ENCODE measurements around the gene PGC. TPM values are rescaled to one million over a fixed set of nuclear protein-coding genes. Genes with fewer than 3 reads are reported as not detected.

Gene PGC
- total RNA-seq, 1 experiment from 2014 or later: not detected

- H3K27me3 ChIP-seq (ENCODE audit: control insufficient read depth, insufficient read depth, low read length): 0 out of 2 replicates have a peak, but pooled peaks cover 1% of the 10 kb centered on the region
- peak; percentile 93 for DNase-seq
- no peak overlapping the region for H3K4me3 ChIP-seq (ENCODE audit: insufficient read depth, low read depth, low read length)
- no peaks in the 10 kb centered on the region for H3K36me3 ChIP-seq (replicated peaks; ENCODE audit: control insufficient read depth, insufficient read depth, low read length)
Observed at GRCh38 chr6:41687501-41688175, 59.6 kb downstream of the PGC start.

Other genes starting within 250 kb of the PGC start
- 10.7 and 11.5 TPM in 2 replicates for gene FOXP4, start 201.0 kb downstream of the PGC start, total RNA-seq (2014; rRNA removed; shearing (Covaris generic))
- gene MDFI, start 108.9 kb downstream of the PGC start, total RNA-seq (2014; rRNA removed; shearing (Covaris generic)): 205 and 262 TPM in 2 replicates
- gene TFEB, start 11.8 kb downstream of the PGC start, total RNA-seq (2014; rRNA removed; shearing (Covaris generic)): 1.4 and 1.6 TPM in 2 replicates
- gene FRS3, start 32.5 kb upstream of the PGC start, total RNA-seq (2014; rRNA removed; shearing (Covaris generic)): 2.2 and 4.2 TPM in 2 replicates
- gene PRICKLE4, start 33.4 kb upstream of the PGC start, total RNA-seq (2014; rRNA removed; shearing (Covaris generic)): not detected in 2 replicates
- gene TOMM6, start 40.3 kb upstream of the PGC start, total RNA-seq (2014; rRNA removed; shearing (Covaris generic)): 81.3 and 84.2 TPM in 2 replicates
- gene USP49, start 148.0 kb upstream of the PGC start, total RNA-seq (2014; rRNA removed; shearing (Covaris generic)): 2.9 and 3.5 TPM in 2 replicates
- gene MED20, start 173.7 kb upstream of the PGC start, total RNA-seq (2014; rRNA removed; shearing (Covaris generic)): 42.2 and 52.5 TPM in 2 replicates
- gene BYSL, start 174.1 kb upstream of the PGC start, total RNA-seq (2014; rRNA removed; shearing (Covaris generic)): 34.6 and 43.2 TPM in 2 replicates
- 27.7 and 36.4 TPM in 2 replicates for gene CCND3, start 194.4 kb upstream of the PGC start, total RNA-seq (2014; rRNA removed; shearing (Covaris generic))